Measurements from ENCODE around the gene SELENOM. TPM values are rescaled to one million over a fixed set of nuclear protein-coding genes. Genes with fewer than 3 reads are reported as not detected.

The SELENOM gene
- total and polyA plus RNA-seq, 2 of the 8 experiments (the other 6 are each of a cell fraction or from before 2014, with no cell fraction given): 22.7 to 40.0 TPM

- TF ChIP-seq CHD7 (IDR thresholded peaks at IDR 0.05; ENCODE audit: insufficient replicate concordance, low read length) (no peak), NANOG (IDR thresholded peaks at IDR 0.05; ENCODE audit: insufficient read depth, low read depth, low read length, poor library complexity, severe bottlenecking) (no peak), PHF8 (conservative IDR thresholded peaks at IDR 0.05; ENCODE audit: low read depth, low read length) (no peak), CEBPB (IDR thresholded peaks at IDR 0.05; ENCODE audit: low read depth, low read length) (no peak), MAX (IDR thresholded peaks at IDR 0.05) (no peak), POU5F1 (IDR thresholded peaks at IDR 0.05; ENCODE audit: low read depth, low read length) (no peak), HDAC2 (IDR thresholded peaks at IDR 0.05; ENCODE audit: borderline replicate concordance in 1 of 2, low read depth in 2 of 2, low read length in 2 of 2) (no peak), ZNF274 (IDR thresholded peaks at IDR 0.05; ENCODE audit: borderline replicate concordance, extremely low read depth, low read length) (no peak), USF2 (IDR thresholded peaks at IDR 0.05; ENCODE audit: low read length) (no peak), BRCA1 (IDR thresholded peaks at IDR 0.05; ENCODE audit: low read depth, low read length) (no peak)
Measured at GRCh38 chr22:31142285-31142684, 34.9 kb upstream of the SELENOM start (continued).
